Immature natural killer cell (primary cell): ENCODE results near the gene SFXN4. TPM values are rescaled to one million over a fixed set of nuclear protein-coding genes. Genes with fewer than 3 reads are reported as not detected.
"Not testable (repeated sequence)": the region's sequence is repeated elsewhere in the genome, so short reads cannot be mapped to it uniquely, and the experiment has no call there.

Source experiments
- DNase-seq, 3 donors: peaks; one replicate each; pipeline ENCODE4 v3.0.0; 2022; ENCODE audit warnings: mixed read lengths in 1 of 3
- H3K27ac Mint-ChIP-seq, 6 donors: one replicate each; pipeline ENCODE4 v1.8.0; 2020; ENCODE audit warnings: mixed read lengths in 6 of 6, mild to moderate bottlenecking in 5 of 6, inconsistent platforms in 4 of 6, moderate library complexity in 3 of 6
- H3K27me3 Mint-ChIP-seq, 3 donors: one replicate each; pipeline ENCODE4 v1.8.0; 2020 to 2021; ENCODE audit warnings: low read depth in 3 of 3, mild to moderate bottlenecking in 3 of 3, mixed read lengths in 3 of 3, moderate library complexity in 3 of 3, inconsistent platforms in 1 of 3
- H3K36me3 Mint-ChIP-seq, 3 donors: one replicate each; pipeline ENCODE4 v1.8.0; 2020; ENCODE audit warnings: mixed read lengths in 3 of 3, inconsistent platforms in 2 of 3, mild to moderate bottlenecking in 2 of 3
- H3K4me1 Mint-ChIP-seq, 2 donors: one replicate each; pipeline ENCODE4 v1.8.0; 2020; ENCODE audit warnings: inconsistent platforms in 2 of 2, mild to moderate bottlenecking in 2 of 2, mixed read lengths in 2 of 2, moderate library complexity in 1 of 2
- H3K4me3 Mint-ChIP-seq, 5 donors: one replicate each; pipeline ENCODE4 v1.8.0; 2020; ENCODE audit warnings: mild to moderate bottlenecking in 5 of 5, mixed read lengths in 5 of 5, inconsistent platforms in 3 of 5, moderate library complexity in 3 of 5
- H3K9me3 Mint-ChIP-seq, 6 donors: one replicate each; pipeline ENCODE4 v1.8.0; 2020; ENCODE audit warnings: mild to moderate bottlenecking in 6 of 6, mixed read lengths in 6 of 6, inconsistent platforms in 4 of 6, moderate library complexity in 3 of 6
- polyA plus RNA-seq, 3 donors: library from polyadenylated mRNA; unstranded; fragments of 300-500 nt; fragmentation: Illumina TruSeq; gene quantifications; one replicate each; pipeline ENCODE4 v1.2.3, GENCODE V29; 2021

SFXN4 gene
- polyA plus RNA-seq, 3 donors from 2014 or later: 11.6 to 15.7 (median 12.6) TPM

- peaks cover 24 to 45% (median 28%) of the 10 kb centered on the region in 3 donors for H3K36me3 Mint-ChIP-seq
- no peak overlapping the region for H3K4me3 Mint-ChIP-seq
- peaks cover 0 to under 1% (median 0%) of the 10 kb centered on the region in 3 donors for H3K27me3 Mint-ChIP-seq
- peaks cover 11 to 13% of the 10 kb centered on the region in 2 donors for H3K4me1 Mint-ChIP-seq
- no peak for DNase-seq
- H3K9me3 Mint-ChIP-seq: no peaks in the 10 kb centered on the region
- no peak overlapping the region for H3K27ac Mint-ChIP-seq
These were observed 39.6 kb downstream of the SFXN4 start for GRCh38 chr10:119125942-119126341.

GRCh38 chr10:119120875-119121274 is 44.6 kb downstream of the SFXN4 start:
- H3K27ac Mint-ChIP-seq: peak overlapping the region in 5 of 6 donors; percentile 60 to 85 (median 82)
- peak overlapping the region in 3 of 5 donors; percentile 45 to 72 (median 65) for H3K4me3 Mint-ChIP-seq
- peaks cover 17 to 23% of the 10 kb centered on the region in 2 donors for H3K4me1 Mint-ChIP-seq
- DNase-seq: no peak
- H3K36me3 Mint-ChIP-seq: peaks cover 6 to 17% (median 14%) of the 10 kb centered on the region in 3 donors
- no peaks in the 10 kb centered on the region for H3K9me3 Mint-ChIP-seq
- no peaks in the 10 kb centered on the region for H3K27me3 Mint-ChIP-seq

- no peaks in the 10 kb centered on the region for H3K9me3 Mint-ChIP-seq
- H3K4me3 Mint-ChIP-seq: peak overlapping the region; percentile 45 to 72 (median 57)
These were observed 45.1 kb downstream of the SFXN4 start for GRCh38 chr10:119120413-119120867.

GRCh38 chr10:119119400-119119799 is 46.1 kb downstream of the SFXN4 start:
- DNase-seq: no peak
- Mint-ChIP-seq H3K27ac (peak overlapping the region in 4 of 6 donors; percentile 16 to 85 (median 63)), H3K4me3 (peak overlapping the region in 2 of 5 donors; percentile 5 to 29), H3K4me1 (peaks cover 17 to 23% of the 10 kb centered on the region in 2 donors), H3K27me3 (no peaks in the 10 kb centered on the region), H3K36me3 (peaks cover 8 to 16% (median 12%) of the 10 kb centered on the region in 3 donors), H3K9me3 (no peaks in the 10 kb centered on the region)

More at GRCh38 chr10:119120413-119120867, 45.1 kb downstream of the SFXN4 start:
- DNase-seq: peak; percentile 65 to 75 (median 69)
- Mint-ChIP-seq H3K4me1 (peaks cover 17 to 23% of the 10 kb centered on the region in 2 donors), H3K36me3 (peaks cover 4 to 16% (median 12%) of the 10 kb centered on the region in 3 donors), H3K27me3 (no peaks in the 10 kb centered on the region), H3K27ac (peak overlapping the region; percentile 60 to 85 (median 81))

- no peak for DNase-seq
- Mint-ChIP-seq H3K4me1 (peaks cover 17 to 23% of the 10 kb centered on the region in 2 donors), H3K4me3 (no peak overlapping the region), H3K27me3 (no peaks in the 10 kb centered on the region), H3K27ac (no peak overlapping the region), H3K9me3 (no peaks in the 10 kb centered on the region), H3K36me3 (peaks cover 12 to 23% (median 12%) of the 10 kb centered on the region in 3 donors)
These were observed 47.3 kb downstream of the SFXN4 start for GRCh38 chr10:119118231-119118630.

DNA sequence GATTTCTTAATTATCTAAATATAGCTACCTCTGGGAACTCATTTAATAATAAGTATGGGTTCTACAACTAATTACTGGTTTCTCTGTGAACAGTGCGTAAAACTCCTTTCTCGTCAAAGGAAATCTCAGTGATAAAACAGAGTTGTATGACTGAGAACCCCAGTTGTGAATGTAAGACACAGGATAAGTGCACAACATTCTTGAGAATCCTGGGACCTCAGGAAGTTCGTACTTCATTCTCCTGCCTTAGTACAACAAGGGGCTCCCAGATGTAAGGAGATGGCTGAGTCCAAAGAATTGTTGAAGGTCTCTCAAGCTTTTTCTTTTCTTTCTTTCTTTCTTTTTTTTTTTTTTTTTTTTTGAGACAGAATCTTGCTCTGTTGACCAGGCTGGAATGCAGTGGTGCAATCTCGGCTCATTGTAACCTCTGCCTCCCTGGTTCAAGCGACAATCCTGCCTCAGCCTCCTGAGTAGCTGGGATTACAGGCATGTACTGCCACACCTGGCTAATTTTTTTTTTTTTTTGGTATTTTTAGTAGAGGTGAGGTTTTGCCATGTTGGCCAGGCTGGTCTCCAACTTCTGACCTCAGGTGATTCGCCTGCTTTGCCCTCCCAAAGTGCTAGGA is 49.1 kb downstream of the SFXN4 start:
- Mint-ChIP-seq H3K4me1 (peaks cover 13 to 17% of the 10 kb centered on the region in 2 donors), H3K36me3 (peaks cover 7 to 20% (median 14%) of the 10 kb centered on the region in 3 donors), H3K4me3 (no peak overlapping the region), H3K9me3 (no peaks in the 10 kb centered on the region), H3K27ac (no peak overlapping the region), H3K27me3 (no peaks in the 10 kb centered on the region)
- DNase-seq: no peak

DNA sequence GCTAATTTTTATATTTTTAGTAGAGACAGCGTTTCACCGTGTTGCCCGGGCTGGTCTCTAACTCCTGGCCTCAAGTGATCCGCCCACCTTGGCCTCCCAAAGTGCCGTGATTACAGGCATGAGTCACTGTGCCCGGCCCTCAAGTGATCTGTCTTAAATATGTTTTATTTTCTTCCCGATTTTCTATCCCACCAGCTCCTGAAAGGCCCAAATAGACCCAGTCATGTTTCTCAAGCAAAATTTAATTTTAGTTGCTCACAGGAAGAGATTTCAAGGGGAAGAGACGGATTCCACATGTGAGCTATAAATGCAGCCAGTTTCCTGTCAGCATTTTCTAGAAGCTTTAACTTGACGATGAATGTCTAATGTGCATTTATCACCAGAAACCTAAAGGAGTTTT is 49.6 kb downstream of the SFXN4 start:
- Mint-ChIP-seq H3K36me3 (peaks cover 7 to 20% (median 14%) of the 10 kb centered on the region in 3 donors), H3K27ac (no peak overlapping the region), H3K27me3 (no peaks in the 10 kb centered on the region), H3K4me3 (no peak overlapping the region), H3K9me3 (no peaks in the 10 kb centered on the region), H3K4me1 (peaks cover 13 to 16% of the 10 kb centered on the region in 2 donors)
- DNase-seq: no peak

GRCh38 chr10:119113751-119114732 is 51.5 kb downstream of the SFXN4 start:
- no peaks in the 10 kb centered on the region for H3K9me3 Mint-ChIP-seq
- no peak overlapping the region for H3K4me3 Mint-ChIP-seq

DNA sequence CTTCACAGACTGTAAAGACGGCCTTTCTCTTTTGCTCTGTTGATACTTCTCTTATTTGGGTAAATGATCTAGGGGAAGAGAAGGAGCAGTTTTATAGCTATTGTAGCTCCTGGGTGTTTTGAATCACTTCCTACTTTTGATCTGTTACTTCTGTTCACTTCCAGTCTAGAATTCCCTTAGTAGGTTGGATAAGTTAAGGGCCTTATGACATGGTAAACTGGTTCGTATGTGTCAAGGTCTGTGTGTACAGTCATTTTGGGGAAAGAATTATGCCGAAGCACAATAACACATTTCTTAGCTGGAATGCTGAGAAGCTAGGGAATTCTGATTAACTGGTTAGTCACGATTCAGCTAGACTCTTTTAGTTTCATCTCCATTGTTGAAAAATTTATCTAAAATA is 53.5 kb downstream of the SFXN4 start:
- H3K27ac Mint-ChIP-seq: no peak overlapping the region

More at GRCh38 chr10:119113751-119114732, 51.5 kb downstream of the SFXN4 start:
- Mint-ChIP-seq H3K36me3 (peaks cover 14 to 24% (median 14%) of the 10 kb centered on the region in 3 donors), H3K27me3 (no peaks in the 10 kb centered on the region), H3K27ac (peak overlapping the region in 1 of 6 donors; percentile 51), H3K4me1 (no peaks in the 10 kb centered on the region)
- DNase-seq: no peak

GRCh38 chr10:119107771-119108170 is 57.7 kb downstream of the SFXN4 start:
- not testable (repeated sequence) for H3K9me3 Mint-ChIP-seq, DNase-seq, H3K4me3 Mint-ChIP-seq, H3K27me3 Mint-ChIP-seq, H3K27ac Mint-ChIP-seq
- Mint-ChIP-seq H3K4me1 (peaks cover 12 to 14% of the 10 kb centered on the region in 2 donors), H3K36me3 (peaks cover 7 to 13% (median 9%) of the 10 kb centered on the region in 3 donors)

More for the DNA sequence above, 53.5 kb downstream of the SFXN4 start:
- DNase-seq: no peak
- H3K4me1 Mint-ChIP-seq: no peaks in the 10 kb centered on the region
- no peaks in the 10 kb centered on the region for H3K9me3 Mint-ChIP-seq
- H3K36me3 Mint-ChIP-seq: peaks cover 9 to 26% (median 14%) of the 10 kb centered on the region in 3 donors
- H3K27me3 Mint-ChIP-seq: no peaks in the 10 kb centered on the region
- no peak overlapping the region for H3K4me3 Mint-ChIP-seq

GRCh38 chr10:119107106-119107505 is 58.4 kb downstream of the SFXN4 start:
- Mint-ChIP-seq H3K4me1 (peaks cover 12 to 14% of the 10 kb centered on the region in 2 donors), H3K36me3 (peaks cover 5 to 12% (median 9%) of the 10 kb centered on the region in 3 donors)
- not testable (repeated sequence) for H3K9me3 Mint-ChIP-seq, H3K4me3 Mint-ChIP-seq, H3K27ac Mint-ChIP-seq, H3K27me3 Mint-ChIP-seq, DNase-seq

- peak overlapping the region in 2 of 6 donors; percentile 27 to 77 for H3K27ac Mint-ChIP-seq
- peak overlapping the region; percentile 9 to 83 (median 24) for H3K4me3 Mint-ChIP-seq
These were observed 59.6 kb downstream of the SFXN4 start for GRCh38 chr10:119105899-119106298.

GRCh38 chr10:119105155-119105554 is 60.4 kb downstream of the SFXN4 start:
- Mint-ChIP-seq H3K9me3 (no peaks in the 10 kb centered on the region), H3K27me3 (peaks cover 0 to 4% (median 3%) of the 10 kb centered on the region in 3 donors), H3K27ac (peak overlapping the region in 5 of 6 donors; percentile 27 to 77 (median 55)), H3K36me3 (peaks cover 0 to 8% (median 6%) of the 10 kb centered on the region in 3 donors), H3K4me3 (peak overlapping the region; percentile 64 to 83 (median 75)), H3K4me1 (peaks cover 23 to 31% of the 10 kb centered on the region in 2 donors)
- DNase-seq: no peak

More at GRCh38 chr10:119105899-119106298, 59.6 kb downstream of the SFXN4 start:
- not testable (repeated sequence) for H3K27me3 Mint-ChIP-seq, H3K9me3 Mint-ChIP-seq, DNase-seq, H3K36me3 Mint-ChIP-seq
- peaks cover 16 to 23% of the 10 kb centered on the region in 2 donors for H3K4me1 Mint-ChIP-seq
